AG04449 (cell line): Measurements from ENCODE around the gene DHDH.

Experiments
- CTCF ChIA-PET: fragments of 350-600 bp; formaldehyde crosslinking; extraction: SDS; loops from one replicate; lab custom pipeline; 2021; ENCODE audit warnings: antibody characterized with exemption; lab: Yijun Ruan, JAX
- POLR2A ChIA-PET: fragments of 400-600, 350-600 bp; formaldehyde crosslinking; extraction: SDS; loops from one replicate; lab custom pipeline; 2020; ENCODE audit warnings: antibody characterized with exemption, inconsistent platforms; lab: Yijun Ruan, JAX
- DNase-seq: peaks from one replicate; pipeline ENCODE4 v3.0.0-alpha.2; 2010; ENCODE audit warnings: low read depth, low spot score
- H3K4me3 ChIP-seq: 2 replicates; pipeline ENCODE4 v1.5.1; 2011; ENCODE audit warnings: low read depth, mild to moderate bottlenecking, control low read depth, low read length
- TF ChIP-seq, protein P1 (sequence below): IDR thresholded peaks from one replicate; pipeline ENCODE4 v1.5.1; 2011; ENCODE audit warnings: mild to moderate bottlenecking, moderate library complexity, low read length, control low read depth, inconsistent platforms; ENCODE audit not compliant: insufficient read depth; ENCODE audit errors: missing control alignments

The DHDH gene

GRCh38 chr19:48992581-48993174, 59.2 kb downstream of the DHDH start:
- ChIA-PET CTCF (interaction anchor here (0.8 to 6.8 kb wide), 49 partner anchors 9 to 233 kb away, joined by 3 to 128 read pairs (median 4); partner anchors contain the start of genes BAX, CGB7, HSD17B14 and KCNA7), POLR2A (interaction anchor here (0.6 to 2.5 kb wide), 19 partner anchors 9 to 204 kb away, joined by 3 to 10 read pairs (median 4); partner anchors contain the start of genes CGB7, LIN7B, NUCB1 and PPP1R15A)
- TF ChIP-seq, protein P1, sequence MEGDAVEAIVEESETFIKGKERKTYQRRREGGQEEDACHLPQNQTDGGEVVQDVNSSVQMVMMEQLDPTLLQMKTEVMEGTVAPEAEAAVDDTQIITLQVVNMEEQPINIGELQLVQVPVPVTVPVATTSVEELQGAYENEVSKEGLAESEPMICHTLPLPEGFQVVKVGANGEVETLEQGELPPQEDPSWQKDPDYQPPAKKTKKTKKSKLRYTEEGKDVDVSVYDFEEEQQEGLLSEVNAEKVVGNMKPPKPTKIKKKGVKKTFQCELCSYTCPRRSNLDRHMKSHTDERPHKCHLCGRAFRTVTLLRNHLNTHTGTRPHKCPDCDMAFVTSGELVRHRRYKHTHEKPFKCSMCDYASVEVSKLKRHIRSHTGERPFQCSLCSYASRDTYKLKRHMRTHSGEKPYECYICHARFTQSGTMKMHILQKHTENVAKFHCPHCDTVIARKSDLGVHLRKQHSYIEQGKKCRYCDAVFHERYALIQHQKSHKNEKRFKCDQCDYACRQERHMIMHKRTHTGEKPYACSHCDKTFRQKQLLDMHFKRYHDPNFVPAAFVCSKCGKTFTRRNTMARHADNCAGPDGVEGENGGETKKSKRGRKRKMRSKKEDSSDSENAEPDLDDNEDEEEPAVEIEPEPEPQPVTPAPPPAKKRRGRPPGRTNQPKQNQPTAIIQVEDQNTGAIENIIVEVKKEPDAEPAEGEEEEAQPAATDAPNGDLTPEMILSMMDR = no peak
- peak overlapping the region; percentile 97 for H3K4me3 ChIP-seq
- no peak for DNase-seq

DNA sequence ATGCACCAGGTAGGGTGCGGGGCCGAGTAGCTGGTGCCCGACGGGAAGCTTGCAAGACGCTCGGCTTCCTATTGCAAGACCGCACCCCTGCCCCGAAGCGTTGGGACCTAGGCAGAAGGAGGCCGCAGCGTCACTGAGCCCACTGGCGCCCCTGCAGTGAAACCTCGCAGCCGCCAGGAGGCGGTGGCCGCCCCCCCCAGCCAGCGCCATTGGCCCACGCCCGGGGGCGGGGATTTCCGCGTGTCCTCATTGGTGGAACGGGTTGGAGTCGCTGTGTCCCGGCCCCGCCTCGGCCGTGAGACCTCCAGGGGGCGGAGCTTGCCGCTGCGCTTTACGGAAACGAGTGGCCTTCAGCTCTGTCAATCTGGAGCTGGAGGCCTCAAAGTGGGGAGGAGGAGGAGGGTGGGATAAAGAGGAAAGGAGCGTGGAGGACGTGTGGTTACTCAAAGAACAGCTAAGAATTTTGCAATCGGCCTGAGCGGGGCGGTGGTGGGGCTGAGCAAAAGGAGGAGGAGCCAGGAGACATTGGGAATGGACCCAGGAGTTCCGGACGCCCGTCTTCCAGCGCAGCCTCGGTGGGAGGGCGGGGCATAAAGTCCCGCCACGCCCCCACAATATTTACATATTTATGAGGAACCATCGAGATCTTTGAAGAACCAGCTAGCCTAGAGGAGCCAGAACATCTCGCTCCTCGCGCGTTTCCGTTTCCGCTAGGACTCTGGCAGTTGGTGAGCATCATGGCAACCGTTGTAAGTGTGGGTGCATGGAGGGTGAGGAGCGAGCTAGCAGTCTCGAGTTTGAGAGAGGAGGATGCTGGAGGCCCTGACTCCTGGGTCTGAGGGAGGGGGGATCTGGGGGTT, 59.9 kb downstream of the DHDH start, which contains the start of the genes GYS1 and RUVBL2:
TSS of gene GYS1 (minus strand) at position 135 of the 860 bp plus-strand sequence. CDS start 197 bp downstream, outside the sequence.
TSS of gene RUVBL2 (plus strand) at position 713 of the 860 bp plus-strand sequence. CDS start at position 738, 25 bp downstream.
- H3K4me3 ChIP-seq = peak within 1 kb of the TSS; percentile 97
- TF ChIP-seq, protein P1 = peak; percentile 99
- ChIA-PET POLR2A (interaction anchor here (0.6 to 2.5 kb wide), 21 partner anchors 10 to 363 kb away, joined by 3 to 10 read pairs (median 4); partner anchors contain the start of genes FTL, LIN7B, NUCB1 and PPP1R15A), CTCF (interaction anchor here (0.6 to 6.8 kb wide), 49 partner anchors 9 to 220 kb away, joined by 3 to 128 read pairs (median 4); partner anchors contain the start of genes CGB7, HSD17B14, KCNA7 and LIN7B)
- DNase-seq = peak; percentile 99

- POLR2A ChIA-PET = interaction anchor here (0.7 to 2.0 kb wide), 12 partner anchors 15 to 363 kb away, joined by 3 to 9 read pairs (median 4); partner anchors contain the start of genes FTL, LIN7B, NUCB1 and PPP1R15A
- DNase-seq = no peak
- TF ChIP-seq, protein P1 = no peak
- CTCF ChIA-PET = interaction anchor here (0.8 to 6.8 kb wide), 28 partner anchors 10 to 206 kb away, joined by 3 to 128 read pairs (median 8); partner anchors contain the start of genes CGB7, HSD17B14, KCNA7 and PPP1R15A
- peak overlapping the region; percentile 89 for H3K4me3 ChIP-seq
These were observed 60.5 kb downstream of the DHDH start for GRCh38 chr19:48994035-48994386.
